K562 (cell line): ENCODE measurements around the gene FBXW8.

Source experiments
- ATF7 ChIP-seq: fragments of 450-650 bp; IDR thresholded peaks from 2 replicates; pipeline ENCODE4 v1.7.1; 2014; ENCODE audit warnings: mild to moderate bottlenecking, moderate library complexity
- BRD4 ChIP-seq: fragments of 200-600 bp; sonication (generic); IDR thresholded peaks from 2 replicates; pipeline ENCODE4 v1.6.1; 2017; ENCODE audit warnings: inconsistent platforms
- PATZ1 ChIP-seq: fragments of 250-450 bp; sonication (Bioruptor Pico); IDR thresholded peaks from 2 replicates; pipeline ENCODE4 v1.5.0; 2020; ENCODE audit warnings: mild to moderate bottlenecking, borderline replicate concordance
- POLR2AphosphoS5 ChIP-seq: IDR thresholded peaks from 2 replicates; pipeline ENCODE4 v1.6.1; 2011; ENCODE audit warnings: mild to moderate bottlenecking, low read depth, low read length, moderate library complexity; ENCODE audit not compliant: control insufficient read depth, insufficient read depth
- SAFB ChIP-seq: fragments of 200-400 bp; formaldehyde crosslinking; IDR thresholded peaks from 2 replicates; pipeline ENCODE4 v1.6.1; 2017; ENCODE audit warnings: low read depth, low read length, borderline replicate concordance
- SAFB2 ChIP-seq: fragments of 200-400 bp; formaldehyde crosslinking; IDR thresholded peaks from 2 replicates; pipeline ENCODE4 v1.6.1; 2018; ENCODE audit warnings: borderline replicate concordance, low read length, low read depth, moderate library complexity; ENCODE audit not compliant: severe bottlenecking
- ZNF436 ChIP-seq: fragments of 250-450, 450-650 bp; sonication (Bioruptor Pico); formaldehyde crosslinking; IDR thresholded peaks from 2 replicates; pipeline ENCODE4 v1.7.0; 2020; ENCODE audit warnings: mild to moderate bottlenecking

GRCh38 chr12:117022465-117022864, 111.7 kb downstream of the FBXW8 start:
- TF ChIP-seq BRD4: no peak
- no peak for TF ChIP-seq SAFB2
- TF ChIP-seq SAFB: no peak
- TF ChIP-seq POLR2AphosphoS5: no peak
- no peak for TF ChIP-seq PATZ1 (CRISPR knock-in tag)
- no peak for TF ChIP-seq ZNF436
- no peak for TF ChIP-seq ATF7
